Measurements from ENCODE around the gene GPR33. TPM values are rescaled to one million over a fixed set of nuclear protein-coding genes. Genes with fewer than 3 reads are reported as not detected.

The GPR33 gene
- total RNA-seq, 2 donors from 2014 or later: not detected

Other genes starting within 250 kb of the GPR33 start
- 10 to 100 TPM; 42.4 to 46.6 TPM for gene HEATR5A, start 67.5 kb downstream of the GPR33 start, total RNA-seq
- 1 to 10 TPM; 7.6 TPM for gene DTD2, start 30.5 kb downstream of the GPR33 start, total RNA-seq
- gene NUBPL, start 73.4 kb upstream of the GPR33 start, total RNA-seq: 10 to 100 TPM; 18.5 to 19.5 TPM

Data from left cardiac atrium (tissue), 2 donors.